NCI-H1694 treated with DMSO at 0.1 percent for 48 hours (cell line): ENCODE measurements around the gene ZNF182.
"Not testable (repeated sequence)": the region's sequence is repeated elsewhere in the genome, so short reads cannot be mapped to it uniquely, and the experiment has no call there.

Experiments
- DNase-seq: peaks from one replicate; lab custom pipeline; 2025; lab: John Stamatoyannopoulos, UW

The ZNF182 gene

GRCh38 chrX:48003758-48004457 is at the start of gene ZNF182:
TSS of gene ZNF182 (minus strand) at chrX:48003989. CDS start at chrX:48002609, 1,380 bp downstream.
- peak; percentile 88 for DNase-seq

- no peak for DNase-seq
Measured at GRCh38 chrX:48046846-48047245, 43.1 kb upstream of the ZNF182 start.

GRCh38 chrX:48045410-48046311 is 41.9 kb upstream of the ZNF182 start:
- DNase-seq = no peak

DNA sequence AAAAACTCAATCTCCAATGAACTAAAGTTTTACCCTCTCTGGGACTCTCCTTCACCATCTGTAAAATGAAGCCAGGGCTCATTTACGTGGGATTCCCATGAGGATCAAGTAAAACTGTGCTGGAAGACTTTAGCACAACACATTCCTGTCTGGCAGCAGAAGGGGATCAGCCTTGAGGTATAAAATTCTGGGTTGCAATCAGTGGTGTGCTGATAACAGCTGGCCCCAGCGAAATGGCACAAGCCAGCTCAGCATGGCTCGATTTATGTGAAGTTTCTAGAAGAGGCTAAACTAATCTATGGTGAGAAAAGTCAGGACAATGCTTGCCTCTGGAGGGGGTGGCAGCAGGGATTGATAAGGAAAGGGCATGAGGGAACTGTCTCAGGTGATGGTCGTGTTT is 39.3 kb upstream of the ZNF182 start:
- no peak for DNase-seq

- DNase-seq = no peak
Measured at GRCh38 chrX:48035891-48036290, 32.1 kb upstream of the ZNF182 start.

DNA sequence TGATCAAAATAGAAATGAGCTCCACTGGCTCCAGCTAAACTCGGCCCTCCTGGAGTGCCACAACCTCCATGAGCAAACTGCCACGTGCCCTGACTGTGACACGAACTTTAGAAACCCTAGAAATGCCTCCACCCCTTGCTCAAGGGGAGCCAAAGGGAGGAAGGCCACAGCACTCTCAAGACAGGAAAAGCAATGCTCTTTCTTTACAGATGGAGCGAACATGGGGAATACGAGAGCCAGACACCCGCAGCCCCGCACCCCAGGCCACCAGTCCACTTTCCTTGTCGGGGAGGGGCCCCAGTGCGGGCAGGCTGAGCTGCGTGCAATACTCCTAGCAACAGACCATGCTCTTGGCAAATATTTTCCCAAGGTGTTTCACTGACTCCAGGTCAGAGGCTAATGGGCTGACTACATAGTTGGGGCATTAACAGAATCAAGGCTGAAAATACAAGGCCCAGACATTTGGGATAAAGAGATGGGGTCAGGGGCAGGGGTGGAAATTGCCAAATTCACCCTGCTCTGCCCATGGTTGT is 26.9 kb upstream of the ZNF182 start:
- not testable (repeated sequence) for DNase-seq

DNA sequence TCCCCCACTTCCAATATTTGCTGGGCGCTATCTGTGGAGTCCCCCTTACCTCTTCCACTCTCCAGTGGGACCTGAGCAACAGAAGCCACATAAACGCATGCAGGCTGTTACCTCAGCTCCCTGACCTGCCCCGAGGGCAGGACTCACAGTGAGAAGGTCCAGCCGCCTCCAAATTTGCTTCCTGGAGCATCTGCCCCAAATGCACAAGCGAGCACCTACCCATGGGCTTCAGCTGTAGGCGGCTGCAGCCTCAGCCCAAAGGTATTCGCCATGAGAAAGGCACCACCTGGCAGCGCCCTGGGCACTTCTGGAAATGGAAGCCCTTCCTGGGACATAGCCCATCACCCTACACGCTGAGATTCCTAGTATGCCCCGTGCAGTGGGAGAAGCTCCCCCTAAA is 26.4 kb upstream of the ZNF182 start:
- DNase-seq = no peak

GRCh38 chrX:48028091-48028490 is 24.3 kb upstream of the ZNF182 start:
- no peak for DNase-seq

GRCh38 chrX:48027545-48027944 is 23.8 kb upstream of the ZNF182 start:
- DNase-seq = not testable (repeated sequence)

GRCh38 chrX:48025561-48025960 is 21.8 kb upstream of the ZNF182 start:
- DNase-seq = peak; percentile 17

- DNase-seq = no peak
Measured at GRCh38 chrX:48022738-48023137, 18.9 kb upstream of the ZNF182 start.

DNA sequence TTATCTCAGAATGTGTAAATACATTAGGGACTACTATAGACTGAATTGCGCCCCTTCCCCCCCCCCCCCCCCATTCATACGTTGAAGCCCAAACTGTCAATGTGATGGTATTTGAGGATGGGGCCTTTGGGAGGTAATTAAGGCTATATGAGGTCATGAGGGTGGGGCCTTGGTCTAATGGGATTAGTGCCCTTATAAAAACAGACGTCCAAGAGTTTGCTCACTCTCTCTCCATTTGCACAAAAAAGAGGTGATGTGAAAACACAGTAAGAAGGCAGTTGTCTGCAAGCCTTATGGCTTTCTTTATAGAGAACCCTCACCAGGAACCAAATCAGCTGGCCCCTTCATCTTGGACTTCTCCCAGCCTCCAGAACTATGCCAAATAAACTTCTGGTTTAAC is 18.3 kb upstream of the ZNF182 start:
- no peak for DNase-seq

DNA sequence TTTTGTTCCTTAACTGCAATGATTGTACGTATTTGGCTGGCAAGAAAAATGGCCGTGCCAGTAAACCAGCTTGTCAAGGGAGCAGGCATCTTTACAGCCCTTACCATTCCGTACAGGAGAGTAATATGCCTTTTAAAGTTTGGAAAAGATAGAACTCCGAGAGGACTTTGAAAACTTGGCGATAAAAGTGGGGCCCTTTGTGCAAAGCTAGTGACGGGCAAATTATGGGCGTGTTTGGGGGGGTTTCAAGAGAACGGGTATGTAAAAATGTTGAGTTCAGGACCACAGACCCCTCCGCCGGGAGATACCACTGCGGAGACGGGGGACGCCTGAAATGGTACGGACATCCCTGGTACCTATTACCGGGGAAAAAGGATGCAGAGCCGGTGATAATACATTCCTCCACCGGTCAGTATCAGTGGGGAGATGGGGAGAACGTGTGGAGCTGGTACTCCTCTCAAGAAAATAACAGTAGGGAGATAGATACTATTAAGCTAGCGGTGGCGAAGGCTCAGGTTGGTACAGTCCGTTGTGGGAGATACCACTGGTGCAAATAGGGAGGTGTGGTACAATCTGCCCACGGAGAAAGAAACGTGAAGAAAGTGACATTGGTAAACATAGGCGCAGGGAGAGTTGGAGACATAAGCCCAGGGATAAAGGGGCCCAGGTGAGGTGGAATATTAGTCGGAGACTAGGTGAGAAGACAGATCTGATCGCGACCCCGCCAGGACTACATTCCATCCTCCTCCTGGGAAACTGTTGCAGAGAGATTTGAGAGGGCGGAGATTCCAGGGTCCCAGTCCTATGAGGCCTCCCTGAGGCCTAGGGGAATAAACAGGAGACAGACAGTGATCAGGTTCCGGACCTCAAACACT is 17.5 kb upstream of the ZNF182 start:
- DNase-seq = peak; percentile 87

- not testable (repeated sequence) for DNase-seq
Measured at GRCh38 chrX:48020472-48020871, 16.7 kb upstream of the ZNF182 start.

DNA sequence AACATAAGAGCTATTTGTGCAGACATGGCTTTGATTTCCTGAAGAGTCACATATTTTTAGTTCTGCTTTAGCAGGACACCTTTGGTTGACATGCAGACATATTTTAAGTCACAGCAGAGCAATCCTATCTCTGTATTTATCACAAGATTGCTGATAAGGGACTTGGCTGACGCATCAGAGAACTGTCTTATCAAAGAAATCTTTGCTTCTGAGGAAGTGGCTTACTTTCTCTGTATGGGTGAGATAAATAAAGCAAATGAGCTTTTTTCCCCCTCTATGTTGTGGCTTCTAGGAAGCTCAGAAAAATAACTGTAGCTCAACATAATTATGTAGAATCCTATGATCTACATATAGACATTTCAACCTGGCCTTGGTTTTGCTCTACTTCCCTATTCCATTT is 16.1 kb upstream of the ZNF182 start:
- not testable (repeated sequence) for DNase-seq

GRCh38 chrX:48016583-48017310 is 13.0 kb upstream of the ZNF182 start:
- DNase-seq = not testable (repeated sequence)

DNA sequence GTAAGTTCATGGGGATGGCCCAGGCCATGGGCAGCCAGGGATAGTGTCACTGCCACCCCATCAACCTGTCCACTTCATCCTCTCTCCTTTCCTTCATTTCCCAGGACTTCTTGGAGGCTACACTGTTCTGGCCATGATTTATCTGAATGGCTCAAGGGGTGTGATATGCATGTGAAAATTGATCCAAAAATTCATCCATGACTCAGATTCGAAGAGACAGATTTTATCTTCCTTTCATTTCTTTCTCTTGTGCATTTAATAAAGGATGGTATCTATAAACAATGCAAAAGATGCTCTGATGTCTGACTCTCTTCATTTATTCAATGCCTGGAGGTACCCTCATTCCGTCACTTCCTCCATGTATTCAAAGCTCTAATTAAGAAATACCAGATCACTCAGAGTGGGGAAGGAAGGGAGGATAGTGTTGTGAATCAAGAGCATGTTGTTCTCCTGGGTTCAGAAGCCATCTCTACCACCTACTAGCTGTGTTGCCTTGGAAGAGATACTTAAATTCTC is 5.7 kb upstream of the ZNF182 start:
- not testable (repeated sequence) for DNase-seq

GRCh38 chrX:48006688-48007087 is 2.9 kb upstream of the ZNF182 start, which contains the start of gene SPACA5:
TSS of gene SPACA5 (plus strand) at chrX:48006988. CDS start at chrX:48007803, 815 bp downstream.
- DNase-seq = not testable (repeated sequence)

GRCh38 chrX:48003367-48003757 is 427 bp downstream of the ZNF182 start:
- no peak for DNase-seq

- no peak for DNase-seq
Measured at GRCh38 chrX:48002929-48003328, 860 bp downstream of the ZNF182 start.

- no peak for DNase-seq
Measured at GRCh38 chrX:48002319-48002718, 1.5 kb downstream of the ZNF182 start.
